ENCODE results near the gene ETV7.
"Not testable (repeated sequence)": the region's sequence is repeated elsewhere in the genome, so short reads cannot be mapped to it uniquely, and the experiment has no call there.

ETV7 gene

GRCh38 chr6:36363371-36363752 is 24.1 kb downstream of the ETV7 start:
- not testable (repeated sequence) for H3K27ac ChIP-seq (ENCODE audit: low read depth, low read length); H3K27me3 ChIP-seq (ENCODE audit: control insufficient read depth, insufficient read depth, low read length); H3K4me1 ChIP-seq (ENCODE audit: control insufficient read depth, insufficient read depth, low read length); H3K4me3 ChIP-seq (ENCODE audit: low read depth, low read length); H3K36me3 ChIP-seq (ENCODE audit: control insufficient read depth, insufficient read depth, low read length); H3K9me3 ChIP-seq (ENCODE audit: control insufficient read depth, insufficient read depth, low read depth, low read length); H3K9ac ChIP-seq (ENCODE audit: low read length)

GRCh38 chr6:36362551-36363370 is 24.7 kb downstream of the ETV7 start:
- no peak overlapping the region for H3K9ac ChIP-seq (ENCODE audit: low read length)
- H3K9me3 ChIP-seq (ENCODE audit: control insufficient read depth, insufficient read depth, low read depth, low read length), result no peaks in the 10 kb centered on the region
- no peak overlapping the region for H3K4me3 ChIP-seq (ENCODE audit: low read depth, low read length)
- H3K27ac ChIP-seq (ENCODE audit: low read depth, low read length), result no peak overlapping the region
- no peaks in the 10 kb centered on the region for H3K27me3 ChIP-seq (ENCODE audit: control insufficient read depth, insufficient read depth, low read length)
- no peaks in the 10 kb centered on the region for H3K4me1 ChIP-seq (ENCODE audit: control insufficient read depth, insufficient read depth, low read length)
- no peaks in the 10 kb centered on the region for H3K36me3 ChIP-seq (ENCODE audit: control insufficient read depth, insufficient read depth, low read length)

DNA sequence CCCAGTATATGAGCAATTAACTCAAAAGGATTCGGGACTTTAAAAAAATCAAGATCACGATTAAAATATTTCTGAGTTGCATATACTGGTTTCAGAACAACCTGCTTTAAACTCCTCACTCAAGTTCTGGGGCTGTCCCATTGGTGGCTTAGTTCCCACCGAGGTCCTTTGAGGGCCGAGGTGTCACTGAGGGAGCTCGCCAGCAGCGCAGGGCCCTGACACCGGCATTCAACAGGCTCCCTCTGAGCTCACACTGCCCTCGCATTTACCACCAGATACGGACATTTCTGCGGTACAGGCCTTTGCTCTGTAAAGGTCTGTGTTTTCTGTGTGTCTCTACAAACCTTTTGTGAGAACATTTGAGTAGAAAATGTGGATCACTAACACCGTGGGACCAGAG is 26.4 kb downstream of the ETV7 start:
- Histone ChIP-seq H3K27ac (ENCODE audit: low read depth, low read length) (no peak overlapping the region), H3K9ac (ENCODE audit: low read length) (no peak overlapping the region), H3K27me3 (ENCODE audit: control insufficient read depth, insufficient read depth, low read length) (no peaks in the 10 kb centered on the region)

GRCh38 chr6:36360241-36361054 is 27.0 kb downstream of the ETV7 start:
- no peaks in the 10 kb centered on the region for H3K36me3 ChIP-seq (ENCODE audit: control insufficient read depth, insufficient read depth, low read length)
- no peak overlapping the region for H3K27ac ChIP-seq (ENCODE audit: low read depth, low read length)
- H3K4me3 ChIP-seq (ENCODE audit: low read depth, low read length), result no peak overlapping the region
- H3K27me3 ChIP-seq (ENCODE audit: control insufficient read depth, insufficient read depth, low read length), result no peaks in the 10 kb centered on the region
- no peaks in the 10 kb centered on the region for H3K9me3 ChIP-seq (ENCODE audit: control insufficient read depth, insufficient read depth, low read depth, low read length)
- no peaks in the 10 kb centered on the region for H3K4me1 ChIP-seq (ENCODE audit: control insufficient read depth, insufficient read depth, low read length)
- H3K9ac ChIP-seq (ENCODE audit: low read length), result no peak overlapping the region

More for the DNA sequence above, 26.4 kb downstream of the ETV7 start:
- Histone ChIP-seq H3K4me1 (ENCODE audit: control insufficient read depth, insufficient read depth, low read length) (no peaks in the 10 kb centered on the region), H3K9me3 (ENCODE audit: control insufficient read depth, insufficient read depth, low read depth, low read length) (no peaks in the 10 kb centered on the region), H3K4me3 (ENCODE audit: low read depth, low read length) (no peak overlapping the region), H3K36me3 (ENCODE audit: control insufficient read depth, insufficient read depth, low read length) (no peaks in the 10 kb centered on the region)

DNA sequence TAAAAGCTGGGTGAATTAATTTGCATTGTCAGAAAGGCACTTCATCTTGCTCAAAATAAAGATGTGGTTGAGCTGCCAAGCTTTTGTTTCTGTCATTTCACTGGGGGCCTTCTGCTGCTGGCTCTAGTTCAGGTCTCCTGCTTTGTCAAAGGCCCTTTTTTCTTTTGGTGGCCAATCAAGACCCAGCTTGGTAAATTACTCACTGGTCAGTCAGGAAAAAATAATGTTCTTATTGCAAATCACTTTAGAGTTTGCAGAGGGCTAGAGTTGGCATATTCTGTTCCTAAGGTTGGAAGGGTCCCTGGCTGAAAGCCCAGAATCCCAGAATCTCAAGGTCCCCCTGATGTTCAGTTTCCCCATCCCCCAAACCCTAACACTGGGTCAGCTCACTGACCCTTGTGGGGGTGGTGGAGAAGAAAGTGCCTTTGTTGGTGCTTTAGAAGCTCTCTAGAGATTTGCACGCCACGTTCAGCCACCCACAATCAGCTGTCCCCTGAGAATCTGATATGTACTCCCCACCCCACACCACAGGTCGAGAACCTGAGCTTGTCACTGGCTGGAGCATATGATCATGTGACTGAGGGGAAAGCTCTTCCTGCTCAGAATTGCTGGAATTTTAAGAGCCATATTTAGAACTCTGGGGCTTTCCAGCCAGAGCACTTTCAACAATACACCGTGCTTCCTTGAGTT is 29.1 kb downstream of the ETV7 start:
- Histone ChIP-seq H3K27ac (ENCODE audit: low read depth, low read length) (no peak overlapping the region), H3K4me1 (ENCODE audit: control insufficient read depth, insufficient read depth, low read length) (no peaks in the 10 kb centered on the region), H3K36me3 (ENCODE audit: control insufficient read depth, insufficient read depth, low read length) (no peaks in the 10 kb centered on the region), H3K9me3 (ENCODE audit: control insufficient read depth, insufficient read depth, low read depth, low read length) (no peaks in the 10 kb centered on the region), H3K27me3 (ENCODE audit: control insufficient read depth, insufficient read depth, low read length) (no peaks in the 10 kb centered on the region), H3K4me3 (ENCODE audit: low read depth, low read length) (no peak overlapping the region), H3K9ac (ENCODE audit: low read length) (no peak overlapping the region)

- H3K4me1 ChIP-seq (ENCODE audit: control insufficient read depth, insufficient read depth, low read length), result no peaks in the 10 kb centered on the region
- no peaks in the 10 kb centered on the region for H3K27me3 ChIP-seq (ENCODE audit: control insufficient read depth, insufficient read depth, low read length)
- no peak overlapping the region for H3K9ac ChIP-seq (ENCODE audit: low read length)
- H3K9me3 ChIP-seq (ENCODE audit: control insufficient read depth, insufficient read depth, low read depth, low read length), result peaks cover 2% of the 10 kb centered on the region; the same call in 1 of the 2 replicates
- no peak overlapping the region for H3K27ac ChIP-seq (ENCODE audit: low read depth, low read length)
- no peaks in the 10 kb centered on the region for H3K36me3 ChIP-seq (ENCODE audit: control insufficient read depth, insufficient read depth, low read length)
- H3K4me3 ChIP-seq (ENCODE audit: low read depth, low read length), result no peak overlapping the region
These were observed 29.6 kb downstream of the ETV7 start for GRCh38 chr6:36357872-36358225.

DNA sequence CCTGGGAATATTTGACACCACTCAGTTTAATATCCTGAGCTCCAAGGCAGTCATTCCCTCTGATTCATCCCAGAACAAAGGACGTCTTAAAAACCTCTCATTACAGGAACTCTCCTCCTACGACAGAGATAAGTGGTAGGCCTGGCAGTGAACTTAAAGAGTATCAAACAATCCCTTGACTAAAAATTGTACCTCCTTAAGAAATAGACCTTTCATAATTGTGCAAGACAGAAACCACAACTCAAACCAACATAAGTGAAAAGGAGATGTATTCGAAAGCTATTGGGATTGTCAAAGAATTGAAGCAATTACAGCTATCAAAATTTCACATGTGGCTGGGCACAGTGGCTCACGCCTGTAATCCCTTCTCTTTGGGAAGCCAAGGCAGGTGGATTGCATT is 31.6 kb downstream of the ETV7 start:
- peaks cover 7% of the 10 kb centered on the region for H3K9me3 ChIP-seq (ENCODE audit: control insufficient read depth, insufficient read depth, low read depth, low read length)
- no peaks in the 10 kb centered on the region for H3K27me3 ChIP-seq (ENCODE audit: control insufficient read depth, insufficient read depth, low read length)
- H3K27ac ChIP-seq (ENCODE audit: low read depth, low read length), result no peak overlapping the region
- H3K36me3 ChIP-seq (ENCODE audit: control insufficient read depth, insufficient read depth, low read length), result no peaks in the 10 kb centered on the region
- H3K4me1 ChIP-seq (ENCODE audit: control insufficient read depth, insufficient read depth, low read length), result no peaks in the 10 kb centered on the region
- no peak overlapping the region for H3K4me3 ChIP-seq (ENCODE audit: low read depth, low read length)
- H3K9ac ChIP-seq (ENCODE audit: low read length), result no peak overlapping the region

- H3K27ac ChIP-seq (ENCODE audit: low read depth, low read length), result no peak overlapping the region
- H3K9me3 ChIP-seq (ENCODE audit: control insufficient read depth, insufficient read depth, low read depth, low read length), result peaks cover 7% of the 10 kb centered on the region
- no peaks in the 10 kb centered on the region for H3K27me3 ChIP-seq (ENCODE audit: control insufficient read depth, insufficient read depth, low read length)
- H3K36me3 ChIP-seq (ENCODE audit: control insufficient read depth, insufficient read depth, low read length), result no peaks in the 10 kb centered on the region
- no peak overlapping the region for H3K9ac ChIP-seq (ENCODE audit: low read length)
- H3K4me3 ChIP-seq (ENCODE audit: low read depth, low read length), result no peak overlapping the region
- H3K4me1 ChIP-seq (ENCODE audit: control insufficient read depth, insufficient read depth, low read length), result no peaks in the 10 kb centered on the region; the same call in 1 of the 2 replicates
These were observed 34.0 kb downstream of the ETV7 start for GRCh38 chr6:36353411-36353915.

- Histone ChIP-seq H3K27ac (ENCODE audit: low read depth, low read length) (no peak overlapping the region), H3K27me3 (ENCODE audit: control insufficient read depth, insufficient read depth, low read length) (no peaks in the 10 kb centered on the region), H3K4me3 (ENCODE audit: low read depth, low read length) (no peak overlapping the region), H3K36me3 (ENCODE audit: control insufficient read depth, insufficient read depth, low read length) (no peaks in the 10 kb centered on the region), H3K4me1 (ENCODE audit: control insufficient read depth, insufficient read depth, low read length) (no peaks in the 10 kb centered on the region; the same call in 1 of the 2 replicates), H3K9me3 (ENCODE audit: control insufficient read depth, insufficient read depth, low read depth, low read length) (peaks cover 7% of the 10 kb centered on the region), H3K9ac (ENCODE audit: low read length) (no peak overlapping the region)
These were observed 34.9 kb downstream of the ETV7 start for GRCh38 chr6:36352477-36353157.

- H3K4me3 ChIP-seq (ENCODE audit: low read depth, low read length), result no peak overlapping the region
- no peaks in the 10 kb centered on the region for H3K36me3 ChIP-seq (ENCODE audit: control insufficient read depth, insufficient read depth, low read length)
- no peak overlapping the region for H3K9ac ChIP-seq (ENCODE audit: low read length)
- H3K27ac ChIP-seq (ENCODE audit: low read depth, low read length), result no peak overlapping the region
- peaks cover 7% of the 10 kb centered on the region for H3K9me3 ChIP-seq (ENCODE audit: control insufficient read depth, insufficient read depth, low read depth, low read length)
- H3K4me1 ChIP-seq (ENCODE audit: control insufficient read depth, insufficient read depth, low read length), result peaks cover 2% of the 10 kb centered on the region; the same call in 1 of the 2 replicates
- H3K27me3 ChIP-seq (ENCODE audit: control insufficient read depth, insufficient read depth, low read length), result no peaks in the 10 kb centered on the region
These were observed 36.5 kb downstream of the ETV7 start for GRCh38 chr6:36350681-36351571.

Measured in HUES6 (cell line).